ENCODE results near the gene INHBC. TPM values are rescaled to one million over a fixed set of nuclear protein-coding genes. Genes with fewer than 3 reads are reported as not detected.
"Not testable (repeated sequence)": the region's sequence is repeated elsewhere in the genome, so short reads cannot be mapped to it uniquely, and the experiment has no call there.

INHBC gene
- not detected for polyA plus RNA-seq (2013, experiment 1 of 2)
- polyA plus RNA-seq (2013, experiment 2 of 2), result not detected

- no peak within 1 kb of the TSS for H3K9ac ChIP-seq (ENCODE audit: low read depth, low read length)
- H3K27ac ChIP-seq (ENCODE audit: low read depth, low read length), result no peak within 1 kb of the TSS
- no peaks in the 10 kb centered on the region for H3K27me3 ChIP-seq (ENCODE audit: insufficient read depth, low read length)
- no peaks in the 10 kb centered on the region for H3K36me3 ChIP-seq (ENCODE audit: insufficient read depth, low read length)
- H3K4me1 ChIP-seq (ENCODE audit: insufficient read depth, low read length), result peaks cover 8% of the 10 kb centered on the region; the same call in 1 of the 2 replicates
- WGBS, result 84% methylated on average over 8 of the region's 8 CpGs
- no peak within 1 kb of the TSS for H3K4me3 ChIP-seq (ENCODE audit: low read length)
- H3K9me3 ChIP-seq (ENCODE audit: insufficient read depth, low read depth, low read length), result no peaks in the 10 kb centered on the region
Observed at GRCh38 chr12:57434517-57435223, at the start of gene INHBC. Gene INHBC, plus strand, starts transcription at chr12:57434784. Its CDS starts 103 bp downstream, at chr12:57434887.

- no peaks in the 10 kb centered on the region for H3K9me3 ChIP-seq (ENCODE audit: insufficient read depth, low read depth, low read length)
- H3K4me1 ChIP-seq (ENCODE audit: insufficient read depth, low read length), result peaks cover 15% of the 10 kb centered on the region
- H3K4me3 ChIP-seq (ENCODE audit: low read length), result no peak overlapping the region
- over 99% methylated on average over 3 of the region's 3 CpGs for WGBS
- H3K9ac ChIP-seq (ENCODE audit: low read depth, low read length), result no peak overlapping the region
- no peaks in the 10 kb centered on the region for H3K36me3 ChIP-seq (ENCODE audit: insufficient read depth, low read length)
- H3K27ac ChIP-seq (ENCODE audit: low read depth, low read length), result no peak overlapping the region
- H3K27me3 ChIP-seq (ENCODE audit: insufficient read depth, low read length), result no peaks in the 10 kb centered on the region
Observed at GRCh38 chr12:57385586-57385985, 49.0 kb upstream of the INHBC start.

GRCh38 chr12:57386187-57386720 lies 48.3 kb upstream of the INHBC start:
- Histone ChIP-seq H3K27ac (ENCODE audit: low read depth, low read length) (no peak overlapping the region), H3K4me1 (ENCODE audit: insufficient read depth, low read length) (peaks cover 15% of the 10 kb centered on the region), H3K36me3 (ENCODE audit: insufficient read depth, low read length) (no peaks in the 10 kb centered on the region), H3K27me3 (ENCODE audit: insufficient read depth, low read length) (no peaks in the 10 kb centered on the region), H3K4me3 (ENCODE audit: low read length) (no peak overlapping the region), H3K9ac (ENCODE audit: low read depth, low read length) (no peak overlapping the region), H3K9me3 (ENCODE audit: insufficient read depth, low read depth, low read length) (no peaks in the 10 kb centered on the region)
- WGBS, result 95% methylated on average over 33 of the region's 33 CpGs

GRCh38 chr12:57388425-57388824 lies 46.2 kb upstream of the INHBC start:
- no peak overlapping the region for H3K9ac ChIP-seq (ENCODE audit: low read depth, low read length)

GRCh38 chr12:57389033-57389432 lies 45.6 kb upstream of the INHBC start:
- peaks cover 15% of the 10 kb centered on the region for H3K4me1 ChIP-seq (ENCODE audit: insufficient read depth, low read length)
- no peak overlapping the region for H3K4me3 ChIP-seq (ENCODE audit: low read length)
- no peaks in the 10 kb centered on the region for H3K9me3 ChIP-seq (ENCODE audit: insufficient read depth, low read depth, low read length)
- H3K27ac ChIP-seq (ENCODE audit: low read depth, low read length), result no peak overlapping the region
- WGBS, result 72% methylated on average over 3 of the region's 3 CpGs
- H3K36me3 ChIP-seq (ENCODE audit: insufficient read depth, low read length), result 0 out of 2 replicates have a peak, but pooled peaks cover 2% of the 10 kb centered on the region
- no peaks in the 10 kb centered on the region for H3K27me3 ChIP-seq (ENCODE audit: insufficient read depth, low read length)
- no peak overlapping the region for H3K9ac ChIP-seq (ENCODE audit: low read depth, low read length)

More at GRCh38 chr12:57388425-57388824, 46.2 kb upstream of the INHBC start:
- no peaks in the 10 kb centered on the region for H3K27me3 ChIP-seq (ENCODE audit: insufficient read depth, low read length)
- H3K4me3 ChIP-seq (ENCODE audit: low read length), result no peak overlapping the region
- WGBS, result 96% methylated on average over 4 of the region's 5 CpGs
- no peaks in the 10 kb centered on the region for H3K9me3 ChIP-seq (ENCODE audit: insufficient read depth, low read depth, low read length)
- no peak overlapping the region for H3K27ac ChIP-seq (ENCODE audit: low read depth, low read length)
- peaks cover 15% of the 10 kb centered on the region for H3K4me1 ChIP-seq (ENCODE audit: insufficient read depth, low read length)
- H3K36me3 ChIP-seq (ENCODE audit: insufficient read depth, low read length), result 0 out of 2 replicates have a peak, but pooled peaks cover 2% of the 10 kb centered on the region

GRCh38 chr12:57390174-57390573 lies 44.4 kb upstream of the INHBC start:
- H3K36me3 ChIP-seq (ENCODE audit: insufficient read depth, low read length), result peaks cover 11% of the 10 kb centered on the region; the same call in 1 of the 2 replicates
- WGBS, result 95% methylated on average over 2 of the region's 2 CpGs
- H3K27me3 ChIP-seq (ENCODE audit: insufficient read depth, low read length), result no peaks in the 10 kb centered on the region
- H3K27ac ChIP-seq (ENCODE audit: low read depth, low read length), result no peak overlapping the region
- H3K9me3 ChIP-seq (ENCODE audit: insufficient read depth, low read depth, low read length), result no peaks in the 10 kb centered on the region
- no peak overlapping the region for H3K4me3 ChIP-seq (ENCODE audit: low read length)
- peaks cover 15% of the 10 kb centered on the region for H3K4me1 ChIP-seq (ENCODE audit: insufficient read depth, low read length)
- H3K9ac ChIP-seq (ENCODE audit: low read depth, low read length), result no peak overlapping the region

- no peak overlapping the region for H3K27ac ChIP-seq (ENCODE audit: low read depth, low read length)
Observed at GRCh38 chr12:57395121-57395520, 39.5 kb upstream of the INHBC start.

GRCh38 chr12:57397441-57397840 lies 37.1 kb upstream of the INHBC start:
- Histone ChIP-seq H3K4me1 (ENCODE audit: insufficient read depth, low read length) (no peaks in the 10 kb centered on the region), H3K4me3 (ENCODE audit: low read length) (no peak overlapping the region), H3K36me3 (ENCODE audit: insufficient read depth, low read length) (peaks cover 16% of the 10 kb centered on the region), H3K9ac (ENCODE audit: low read depth, low read length) (no peak overlapping the region), H3K27me3 (ENCODE audit: insufficient read depth, low read length) (no peaks in the 10 kb centered on the region), H3K9me3 (ENCODE audit: insufficient read depth, low read depth, low read length) (no peaks in the 10 kb centered on the region), H3K27ac (ENCODE audit: low read depth, low read length) (no peak overlapping the region)
- WGBS, result 89% methylated on average over 2 of the region's 2 CpGs

More at GRCh38 chr12:57395121-57395520, 39.5 kb upstream of the INHBC start:
- no peak overlapping the region for H3K4me3 ChIP-seq (ENCODE audit: low read length)
- H3K9me3 ChIP-seq (ENCODE audit: insufficient read depth, low read depth, low read length), result no peaks in the 10 kb centered on the region
- H3K4me1 ChIP-seq (ENCODE audit: insufficient read depth, low read length), result peaks cover 4% of the 10 kb centered on the region; the same call in 1 of the 2 replicates
- no peaks in the 10 kb centered on the region for H3K27me3 ChIP-seq (ENCODE audit: insufficient read depth, low read length)
- peaks cover 18% of the 10 kb centered on the region for H3K36me3 ChIP-seq (ENCODE audit: insufficient read depth, low read length)
- WGBS, result 95% methylated on average over 18 of the region's 18 CpGs
- H3K9ac ChIP-seq (ENCODE audit: low read depth, low read length), result no peak overlapping the region

GRCh38 chr12:57399718-57400463 lies 34.7 kb upstream of the INHBC start:
- 96% methylated on average over 5 of the region's 7 CpGs for WGBS
- H3K4me1 ChIP-seq (ENCODE audit: insufficient read depth, low read length); H3K9me3 ChIP-seq (ENCODE audit: insufficient read depth, low read depth, low read length): not testable (repeated sequence)

GRCh38 chr12:57401165-57401564 lies 33.4 kb upstream of the INHBC start:
- H3K9me3 ChIP-seq (ENCODE audit: insufficient read depth, low read depth, low read length), result no peaks in the 10 kb centered on the region
- no peaks in the 10 kb centered on the region for H3K27me3 ChIP-seq (ENCODE audit: insufficient read depth, low read length)
- H3K27ac ChIP-seq (ENCODE audit: low read depth, low read length), result no peak overlapping the region
- H3K9ac ChIP-seq (ENCODE audit: low read depth, low read length), result no peak overlapping the region
- no peaks in the 10 kb centered on the region for H3K36me3 ChIP-seq (ENCODE audit: insufficient read depth, low read length)
- no peak overlapping the region for H3K4me3 ChIP-seq (ENCODE audit: low read length)
- no peaks in the 10 kb centered on the region for H3K4me1 ChIP-seq (ENCODE audit: insufficient read depth, low read length)
- WGBS, result 91% methylated on average over 5 of the region's 5 CpGs

More at GRCh38 chr12:57399718-57400463, 34.7 kb upstream of the INHBC start:
- not testable (repeated sequence) for H3K36me3 ChIP-seq (ENCODE audit: insufficient read depth, low read length); H3K4me3 ChIP-seq (ENCODE audit: low read length); H3K27me3 ChIP-seq (ENCODE audit: insufficient read depth, low read length); H3K27ac ChIP-seq (ENCODE audit: low read depth, low read length); H3K9ac ChIP-seq (ENCODE audit: low read depth, low read length)

- H3K36me3 ChIP-seq (ENCODE audit: insufficient read depth, low read length); H3K4me1 ChIP-seq (ENCODE audit: insufficient read depth, low read length); H3K27ac ChIP-seq (ENCODE audit: low read depth, low read length); H3K27me3 ChIP-seq (ENCODE audit: insufficient read depth, low read length); H3K9me3 ChIP-seq (ENCODE audit: insufficient read depth, low read depth, low read length); H3K4me3 ChIP-seq (ENCODE audit: low read length); H3K9ac ChIP-seq (ENCODE audit: low read depth, low read length): not testable (repeated sequence)
- 98% methylated on average over 4 of the region's 4 CpGs for WGBS
Observed at GRCh38 chr12:57402156-57402555, 32.4 kb upstream of the INHBC start.

All from HUES64 (cell line).